Lower lobe of right lung (tissue), 2 donors: Measurements from ENCODE around the gene KCNB1. TPM values are rescaled to one million over a fixed set of nuclear protein-coding genes. Genes with fewer than 3 reads are reported as not detected.
"Not testable (repeated sequence)": the region's sequence is repeated elsewhere in the genome, so short reads cannot be mapped to it uniquely, and the experiment has no call there.

ENCODE experiments used
- ATAC-seq, 2 donors: fragments of 200-7000 bp; cut with Tn5 transposase; one replicate each; pipeline ENCODE4 v1.9.1; 2020 to 2022; ENCODE audit warnings: mild to moderate bottlenecking in 2 of 2, moderate library complexity in 2 of 2
- DNase-seq: peaks from one replicate; pipeline ENCODE4 v3.0.0-alpha.2; 2020
- H3K27ac ChIP-seq: fragments of 200-600 bp; one replicate; pipeline ENCODE4 v1.8.0; 2022
- H3K27me3 ChIP-seq: fragments of 200-600 bp; one replicate; pipeline ENCODE4 v1.8.0; 2022; ENCODE audit warnings: low read depth
- H3K36me3 ChIP-seq: fragments of 200-600 bp; one replicate; pipeline ENCODE4 v1.8.0; 2022; ENCODE audit warnings: mild to moderate bottlenecking
- H3K4me1 ChIP-seq: fragments of 200-600 bp; one replicate; pipeline ENCODE4 v1.8.0; 2022
- H3K4me3 ChIP-seq: fragments of 200-600 bp; one replicate; pipeline ENCODE4 v1.8.0; 2022; ENCODE audit warnings: mild to moderate bottlenecking
- H3K9me3 ChIP-seq: fragments of 200-600 bp; one replicate; pipeline ENCODE4 v1.8.0; 2022
- CTCF ChIP-seq: fragments of 200-600 bp; IDR thresholded peaks from one replicate; pipeline ENCODE4 v1.8.0; 2022; ENCODE audit warnings: antibody characterized with exemption, mild to moderate bottlenecking
- intact Hi-C: fragments of 100-400 bp; cut with DNase I; formaldehyde crosslinking; loops from one replicate; pipeline ENCODE4 v1.11.0; 2022
- total RNA-seq: library from RNA; stranded (reverse); fragmentation: NEBNext Ultra II Directional; extraction: Animal tissue kit (Norgen Biotek cat#: 25700); gene quantifications from one replicate; pipeline ENCODE4 v1.2.1, GENCODE V29; 2021
- donor health status: DM: no; HTN: yes; CAD: no; lungs with severe emphysema.

KCNB1 gene
- total RNA-seq, 1 donor from 2014 or later, result 0.53 TPM

DNA sequence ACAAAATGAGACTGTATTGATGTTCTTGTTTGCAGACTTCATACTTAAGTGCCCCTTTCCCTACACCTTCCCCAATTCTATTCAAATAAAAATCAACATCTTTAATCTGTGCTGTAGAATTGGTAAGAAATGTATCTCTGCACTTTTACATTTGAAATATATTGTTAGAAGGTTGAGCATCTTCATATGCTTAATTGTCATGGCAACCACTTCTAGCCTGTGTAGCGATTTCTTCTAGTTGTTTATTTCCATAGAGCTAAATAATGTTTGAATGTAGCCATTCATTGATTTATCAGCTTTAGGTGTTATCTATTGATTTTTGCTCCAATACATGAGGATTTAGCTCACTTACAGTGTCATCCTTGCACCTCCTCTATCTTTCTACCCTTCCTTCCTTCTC lies 166.9 kb downstream of the KCNB1 start:
- H3K4me3 ChIP-seq, result no peak overlapping the region
- DNase-seq (no peak), ATAC-seq (no peak)
- TF ChIP-seq CTCF, result no peak
- no peaks in the 10 kb centered on the region for H3K36me3 ChIP-seq
- H3K27me3 ChIP-seq, result peaks cover 41% of the 10 kb centered on the region
- peaks cover 16% of the 10 kb centered on the region for H3K4me1 ChIP-seq
- no peak overlapping the region for H3K27ac ChIP-seq
- intact Hi-C loops, result no loop called here
- H3K9me3 ChIP-seq, result no peaks in the 10 kb centered on the region

DNA sequence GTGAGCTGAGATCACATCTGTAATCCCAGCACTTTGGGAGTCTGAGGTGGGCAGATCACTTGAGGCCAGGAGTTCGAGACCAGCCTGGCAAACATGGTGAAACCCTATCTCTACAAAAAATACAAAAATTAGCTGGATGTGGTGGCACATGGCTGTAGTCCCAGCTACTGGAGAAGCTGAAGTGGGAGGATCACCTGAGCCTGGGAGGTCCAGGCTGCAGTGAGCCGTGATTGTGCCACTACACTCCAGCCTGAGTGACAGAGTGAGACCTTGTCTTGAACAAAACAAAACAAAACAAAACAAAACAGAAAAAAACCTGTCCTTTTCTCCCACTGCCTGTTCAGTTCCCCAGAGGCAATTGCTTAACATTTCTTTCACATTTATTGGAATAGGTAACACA lies 168.4 kb downstream of the KCNB1 start:
- Histone ChIP-seq H3K27me3 (peaks cover 26% of the 10 kb centered on the region), H3K4me1 (peaks cover 11% of the 10 kb centered on the region)
- H3K4me3 ChIP-seq, H3K36me3 ChIP-seq, ATAC-seq, H3K27ac ChIP-seq, H3K9me3 ChIP-seq, DNase-seq, intact Hi-C loops: not testable (repeated sequence)

Other genes starting within 250 kb of the KCNB1 start
- 53.9 TPM for gene ZNFX1, start 204.6 kb downstream of the KCNB1 start, total RNA-seq
- 41.2 TPM for gene PTGIS, start 85.5 kb upstream of the KCNB1 start, total RNA-seq
- gene B4GALT5, start 231.2 kb upstream of the KCNB1 start, total RNA-seq, result 39.5 TPM